GM18519 (cell line): ENCODE measurements around the gene TGOLN2.
"Not testable (repeated sequence)": the region's sequence is repeated elsewhere in the genome, so short reads cannot be mapped to it uniquely, and the experiment has no call there.

Experiments used
- ATAC-seq: cut with Tn5 transposase; IDR thresholded peaks from one replicate; pipeline ENCODE4 v1.9.1; 2021; ENCODE audit warnings: mild to moderate bottlenecking, moderate library complexity; ENCODE audit not compliant: unreplicated experiment, low FRiP score

TGOLN2 gene

DNA sequence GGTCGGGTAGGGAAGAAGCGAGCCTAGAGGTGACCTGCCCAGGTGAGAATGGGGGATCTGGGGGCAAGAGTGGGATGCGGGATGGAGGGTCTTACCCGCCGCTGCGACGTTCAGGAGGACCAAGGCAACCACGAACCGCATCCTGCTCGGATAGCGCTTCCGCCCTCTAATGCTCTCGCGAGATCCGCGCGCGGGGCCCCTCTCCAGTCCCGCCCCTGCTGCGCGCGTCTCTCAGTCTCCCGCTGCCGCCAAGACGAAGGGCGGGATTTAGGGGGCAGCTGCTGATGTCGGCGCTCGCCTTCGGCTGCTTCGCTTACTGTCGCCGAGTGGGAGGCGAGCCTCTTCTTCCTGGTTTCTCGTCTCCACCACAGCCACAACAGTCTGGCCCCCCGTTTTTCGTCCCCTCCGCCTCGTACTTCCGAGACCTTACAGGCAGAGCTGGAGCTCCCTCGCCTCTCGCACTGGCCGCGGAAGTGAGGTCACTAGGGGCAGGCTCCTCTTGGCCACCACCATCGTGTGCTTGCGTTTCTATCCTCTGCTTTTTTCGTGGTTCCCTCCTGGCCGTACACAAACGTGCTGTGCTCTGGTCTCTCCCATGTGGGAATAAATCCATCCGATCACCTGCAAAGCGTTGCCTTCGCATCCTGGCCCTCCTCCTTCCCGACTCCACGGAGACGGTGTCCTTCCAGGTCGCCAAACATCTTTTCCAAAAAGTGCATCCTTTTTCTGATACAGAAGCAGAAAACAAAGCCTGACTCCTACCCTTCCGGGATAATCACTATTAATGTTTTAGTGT, at the start of gene TGOLN2:
Gene TGOLN2, minus strand, starts transcription at position 168 of the 796 bp plus-strand sequence. Its CDS starts 27 bp downstream, at position 141.
- peak; percentile 73 for ATAC-seq

DNA sequence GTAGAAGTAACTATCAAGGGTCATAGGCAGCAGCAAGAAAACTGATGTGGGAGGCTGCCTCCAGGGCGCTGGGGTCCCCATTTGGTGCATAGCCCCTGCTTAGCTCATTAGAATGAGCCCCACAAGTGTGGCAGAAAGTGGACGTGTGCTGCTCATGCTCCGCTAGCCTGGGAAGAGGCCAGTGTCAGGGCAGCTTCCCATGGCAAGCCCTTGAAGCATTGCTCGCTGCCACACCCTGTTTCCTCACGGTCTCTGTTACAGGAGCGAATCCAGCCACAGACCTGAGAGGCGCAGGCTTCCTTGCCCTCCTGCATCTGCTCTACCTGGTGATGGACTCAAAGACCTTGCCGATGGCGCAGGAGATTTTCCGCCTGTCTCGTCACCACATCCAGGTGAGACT, 49.3 kb upstream of the TGOLN2 start:
- ATAC-seq, result no peak

DNA sequence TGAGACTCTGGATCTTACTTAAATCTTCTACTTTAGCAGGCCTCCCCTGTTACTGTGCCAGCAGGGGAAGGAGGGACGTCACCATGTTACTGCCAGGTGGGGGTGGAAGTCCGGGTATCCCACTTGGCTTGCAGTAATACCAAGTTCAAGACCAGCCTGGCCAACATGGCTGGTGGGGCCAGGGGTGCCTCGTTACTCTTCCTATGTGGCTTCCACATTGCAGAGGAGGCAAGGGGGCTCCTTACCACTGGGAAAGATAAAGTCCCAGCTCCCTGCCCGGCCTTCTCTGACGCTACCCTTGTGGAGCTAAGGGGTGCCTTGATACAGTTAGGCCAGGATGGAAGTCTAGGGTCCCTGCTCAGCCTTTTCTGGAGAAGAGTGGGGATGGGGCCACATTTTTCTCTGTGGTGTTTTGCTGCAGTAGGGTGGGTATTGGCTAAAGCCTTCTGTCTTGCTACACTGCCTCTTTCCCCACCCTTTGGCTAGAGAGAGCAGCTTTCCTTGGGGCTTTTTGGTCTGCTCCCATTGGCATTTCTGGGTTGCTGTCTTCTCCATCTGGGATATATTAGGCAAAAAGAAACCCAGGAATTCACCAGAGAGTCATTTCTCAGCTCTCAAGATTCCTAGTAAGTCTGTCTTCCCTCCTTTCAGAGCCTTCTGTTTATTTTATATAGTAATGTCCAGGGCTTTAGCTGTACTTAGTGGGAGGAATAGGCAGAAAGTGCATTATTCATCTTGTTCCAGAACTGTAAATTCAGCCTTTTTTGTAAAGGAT, 48.7 kb upstream of the TGOLN2 start:
- ATAC-seq, result no peak

DNA sequence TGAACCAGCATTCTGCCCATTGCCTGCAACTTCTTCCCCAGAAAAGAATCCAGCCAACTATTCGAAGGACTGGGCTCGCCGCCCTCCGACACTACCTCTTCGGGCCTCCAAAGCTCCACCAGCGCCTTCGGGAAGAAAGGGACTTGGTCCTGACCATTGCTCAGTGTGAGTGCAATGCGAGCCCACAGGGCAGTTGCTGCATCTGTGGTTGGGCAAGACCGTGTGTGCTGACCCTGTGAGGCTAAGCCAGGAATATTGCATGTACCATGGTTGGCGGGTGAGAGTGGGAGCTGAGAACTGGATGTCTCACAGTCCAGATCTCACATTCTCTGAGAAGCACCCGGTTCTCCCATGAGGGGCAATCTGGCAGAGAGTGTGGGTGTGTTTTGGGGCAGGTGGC, 43.3 kb upstream of the TGOLN2 start:
- ATAC-seq, result no peak

DNA sequence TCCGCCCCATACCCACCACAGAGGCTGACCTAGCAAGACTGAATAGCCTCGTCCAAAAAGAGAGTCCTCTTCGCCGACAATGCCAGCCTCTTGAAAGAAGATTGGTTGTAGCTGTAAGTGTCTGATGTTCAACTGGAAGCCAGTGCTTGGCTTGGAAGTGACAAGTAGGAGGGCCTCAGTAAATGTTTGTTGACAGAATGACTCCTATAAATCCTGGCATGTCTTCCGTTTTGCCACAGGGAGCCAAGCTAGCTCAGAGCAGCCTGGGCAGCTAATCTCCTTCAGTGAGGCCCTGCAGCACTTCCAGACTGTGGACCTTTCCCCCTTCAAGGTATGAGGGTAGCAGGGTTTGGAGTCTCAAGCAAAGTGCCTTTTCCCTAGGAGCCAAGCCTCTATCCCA, 41.7 kb upstream of the TGOLN2 start:
- no peak for ATAC-seq

DNA sequence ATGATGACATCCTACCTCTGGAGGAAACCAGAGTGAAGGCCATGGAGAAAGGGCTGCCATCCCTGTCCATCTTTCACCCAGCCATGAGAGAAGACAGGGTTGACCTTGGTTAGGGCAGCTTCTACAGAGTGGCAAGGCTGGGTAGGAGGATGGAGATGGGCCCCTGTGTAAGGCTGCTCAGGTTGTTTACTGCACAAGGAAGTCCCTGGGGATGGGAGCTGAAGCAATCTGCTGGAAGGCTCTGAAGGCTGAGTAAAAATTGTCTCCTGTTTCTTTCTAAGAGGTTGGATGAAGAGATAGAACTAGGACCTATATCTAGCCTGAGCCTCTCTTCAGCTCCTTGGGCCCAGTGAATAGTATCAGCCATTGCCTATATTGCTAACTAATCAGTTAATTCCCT, 41.1 kb upstream of the TGOLN2 start:
- no peak for ATAC-seq

DNA sequence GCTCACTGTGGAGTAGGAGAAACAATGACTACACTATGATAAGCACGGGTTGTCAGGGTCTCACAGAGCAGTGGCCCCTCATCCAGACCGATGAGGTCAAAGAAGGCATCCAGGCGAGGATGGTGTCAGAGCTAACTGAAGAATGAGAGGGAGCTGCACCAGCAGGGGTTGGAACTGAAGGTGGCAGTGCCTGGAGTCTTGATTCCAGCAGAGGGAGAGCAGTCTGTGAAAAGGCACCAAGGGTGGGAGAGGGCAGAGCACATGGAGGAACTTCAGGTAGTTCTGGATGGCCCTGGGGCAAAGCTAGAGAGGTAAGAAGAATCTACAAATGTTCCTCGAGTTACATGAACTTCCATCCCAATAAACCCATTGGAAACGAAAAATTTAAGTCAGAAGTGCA, 39.4 kb upstream of the TGOLN2 start:
- ATAC-seq, result no peak

DNA sequence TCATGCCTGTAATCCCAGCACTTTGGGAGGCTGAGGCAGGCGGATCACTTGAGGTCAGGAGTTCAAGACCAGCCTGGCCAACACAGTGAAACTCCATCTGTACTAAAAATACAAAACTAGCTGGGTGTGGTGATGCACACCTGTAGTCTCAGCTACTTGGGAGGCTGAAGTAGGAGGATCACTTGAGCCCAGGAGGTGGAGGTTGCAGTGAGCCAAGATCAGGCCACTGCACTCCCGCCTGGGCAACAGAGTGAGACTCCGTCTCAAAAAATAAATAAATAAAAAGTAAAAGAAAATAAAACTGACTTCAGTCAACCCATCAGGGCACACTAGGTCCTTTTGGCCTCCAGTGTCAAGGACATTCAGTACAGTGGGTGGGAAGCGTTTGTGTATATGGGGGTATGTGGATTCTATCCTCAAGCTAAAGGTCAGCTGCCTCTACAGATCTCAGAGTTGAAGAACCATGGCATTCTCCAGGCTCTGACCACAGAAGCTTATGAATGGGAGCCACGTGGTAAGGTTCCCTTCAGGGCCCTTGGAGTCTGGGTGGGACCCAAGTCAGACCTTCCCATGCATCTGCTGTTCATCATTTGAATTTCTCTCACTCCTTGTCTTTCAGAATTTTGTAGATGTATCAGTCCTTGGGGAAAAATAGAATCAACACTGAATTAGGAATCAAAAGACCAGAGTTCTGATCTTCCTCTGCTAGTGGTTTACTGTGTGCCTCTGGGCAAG, 35.0 kb upstream of the TGOLN2 start:
- not testable (repeated sequence) for ATAC-seq

DNA sequence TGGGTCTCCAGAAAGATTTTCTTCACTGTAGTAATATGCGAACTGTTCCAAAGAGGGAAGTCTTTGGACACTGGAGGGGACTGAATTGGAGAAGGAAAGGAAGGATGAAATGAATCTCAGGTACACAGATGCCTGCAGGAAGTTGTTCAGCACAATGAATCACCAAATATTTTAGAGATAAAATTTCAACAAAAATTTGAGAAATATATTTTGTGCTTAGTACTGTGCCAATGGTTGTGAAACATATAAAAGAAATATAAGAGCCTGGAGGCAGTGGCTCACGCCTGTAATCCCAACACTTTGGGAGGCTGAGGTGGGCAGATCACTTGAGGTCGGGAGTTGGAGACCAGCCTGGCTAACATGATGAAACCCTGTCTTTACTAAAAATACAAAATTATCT, 29.9 kb upstream of the TGOLN2 start:
- ATAC-seq, result no peak

DNA sequence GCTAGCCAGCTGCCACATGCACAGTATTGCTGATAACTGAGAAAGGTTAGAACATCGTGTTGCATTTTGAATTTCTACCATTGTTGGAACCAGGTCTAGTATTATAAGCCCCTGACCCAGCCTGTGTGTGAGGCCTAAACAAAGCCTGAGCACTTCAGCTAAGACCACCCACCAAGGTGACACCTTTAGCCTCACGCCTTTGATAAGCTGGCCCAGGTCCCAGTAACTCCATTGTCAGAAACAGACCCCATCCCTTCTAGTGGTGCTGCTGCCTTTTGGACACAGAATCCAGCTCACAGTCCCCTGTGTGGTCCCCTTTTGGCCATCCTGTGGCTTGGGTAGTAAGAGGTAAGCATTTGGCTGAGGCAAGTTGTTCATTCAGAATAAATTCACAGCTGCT, 28.4 kb upstream of the TGOLN2 start:
- no peak for ATAC-seq

DNA sequence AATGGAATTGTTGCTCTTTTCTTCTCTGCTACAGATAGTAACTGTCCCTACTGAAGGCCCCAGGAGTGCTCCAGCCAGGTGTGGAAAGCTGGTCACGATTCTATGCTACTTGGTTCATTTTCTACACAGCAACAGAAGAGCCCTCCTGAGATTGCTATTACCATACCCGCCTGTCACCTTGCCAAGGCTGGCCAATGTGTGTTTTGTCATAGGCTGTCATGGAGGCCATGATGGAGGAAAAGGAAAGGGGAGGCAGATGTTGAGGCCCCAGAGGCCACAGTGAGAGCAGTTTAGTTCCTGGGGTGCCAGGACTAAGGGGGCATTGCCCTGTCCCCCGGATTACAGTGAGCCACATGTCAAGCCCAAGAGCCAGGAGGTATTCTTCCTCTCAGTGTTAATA, 27.7 kb upstream of the TGOLN2 start:
- ATAC-seq, result no peak

DNA sequence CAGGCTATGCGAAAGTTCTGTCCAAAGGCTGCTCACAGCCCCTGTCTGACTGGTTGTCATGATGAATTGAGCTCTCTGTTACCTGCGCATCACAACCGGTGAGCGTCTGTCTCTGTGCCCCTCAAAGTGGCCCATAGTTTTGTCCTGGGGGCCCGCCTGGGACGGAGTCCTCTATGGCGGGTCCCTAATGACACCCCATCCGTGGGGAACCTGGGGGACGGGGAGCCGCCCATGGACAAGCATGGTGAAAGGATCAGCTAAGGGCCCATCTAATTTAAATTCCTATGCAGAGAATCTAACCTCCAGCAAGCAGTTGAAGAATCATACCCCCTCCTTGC, 27.3 kb upstream of the TGOLN2 start:
- peak; percentile 4 for ATAC-seq

DNA sequence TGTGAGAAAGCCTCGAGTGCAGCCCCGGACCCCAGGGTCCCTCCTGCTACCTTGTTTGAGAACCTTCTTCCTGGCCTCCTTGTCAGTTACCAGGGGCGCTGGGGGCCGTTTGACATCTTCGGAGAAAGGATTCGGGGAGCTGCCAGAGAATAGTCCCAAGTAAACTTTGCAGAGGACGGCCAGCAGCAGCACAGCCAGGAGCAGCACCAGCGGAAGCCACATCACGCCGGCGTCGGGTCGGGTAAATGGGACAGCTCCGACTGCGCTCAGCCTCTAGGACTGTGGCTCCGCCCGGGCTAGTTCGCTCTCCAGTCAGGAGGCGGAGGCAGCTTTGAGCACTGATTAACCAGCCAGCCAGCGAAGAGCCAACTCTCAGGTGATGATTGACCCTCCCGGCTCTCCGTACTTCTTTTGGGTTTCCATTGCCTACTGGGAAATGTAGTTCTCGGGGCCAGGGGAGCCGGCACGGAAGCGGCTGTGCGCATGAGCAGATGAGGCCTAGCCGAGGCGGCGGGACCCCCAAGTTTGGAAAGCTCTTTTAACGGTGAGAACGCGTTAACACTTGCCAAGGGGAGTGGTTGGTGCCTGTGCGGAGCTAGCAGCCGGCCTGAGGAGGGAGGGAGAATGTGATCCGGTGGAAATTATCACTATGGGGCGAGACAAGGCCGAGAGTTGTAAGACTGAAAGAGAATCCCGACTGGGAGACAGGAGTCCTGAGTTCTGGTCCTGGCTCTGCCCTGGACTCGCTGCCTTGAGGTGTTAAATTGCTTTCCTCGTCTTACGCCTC, 26.7 kb upstream of the TGOLN2 start, which contains the start of the genes ELMOD3 and RETSAT:
Gene ELMOD3, plus strand, starts transcription at position 484 of the 787 bp plus-strand sequence. CDS start 2,430 bp downstream, outside the sequence.
Gene RETSAT, minus strand, starts transcription at position 243 of the 787 bp plus-strand sequence. Its CDS starts 21 bp downstream, at position 222.
- peak; percentile 93 for ATAC-seq

DNA sequence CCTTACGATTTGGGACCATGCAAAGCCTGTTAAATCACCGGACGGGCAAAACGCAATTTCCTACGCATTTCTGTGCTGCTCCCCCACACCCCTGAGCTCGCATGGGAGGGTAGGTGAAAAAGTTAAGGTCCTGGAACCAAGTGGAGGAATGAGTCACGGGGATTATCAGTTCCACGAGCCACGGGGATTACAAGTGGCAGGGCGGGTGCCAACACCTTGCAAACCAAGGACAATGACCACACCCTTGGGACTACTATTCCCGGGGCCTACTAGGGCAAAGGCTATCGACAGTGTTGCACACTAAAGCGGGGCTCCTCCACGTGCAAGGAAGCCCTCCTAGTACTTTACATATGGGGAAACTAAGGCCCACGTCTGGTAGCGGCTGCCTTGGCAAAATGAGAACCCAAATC, 26.1 kb upstream of the TGOLN2 start:
- no peak for ATAC-seq

DNA sequence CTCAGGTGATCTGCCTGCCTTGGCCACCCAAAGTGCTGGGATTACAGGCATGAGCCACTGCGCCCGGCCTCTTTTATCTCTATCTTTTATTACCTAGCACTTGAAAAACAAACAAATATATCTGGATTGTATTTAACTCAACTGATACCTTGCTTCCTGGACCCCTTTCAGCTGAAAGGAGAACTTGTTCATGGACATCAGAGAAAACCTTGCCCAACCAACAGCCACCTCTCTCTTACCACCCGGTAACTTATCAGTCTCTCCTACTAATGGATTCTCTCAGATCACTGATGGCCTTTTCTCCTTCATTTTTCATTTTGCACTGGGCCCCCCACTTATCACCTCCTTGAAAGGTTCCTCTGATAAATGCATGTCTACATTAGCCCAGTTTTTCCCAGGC, 19.8 kb upstream of the TGOLN2 start:
- no peak for ATAC-seq

DNA sequence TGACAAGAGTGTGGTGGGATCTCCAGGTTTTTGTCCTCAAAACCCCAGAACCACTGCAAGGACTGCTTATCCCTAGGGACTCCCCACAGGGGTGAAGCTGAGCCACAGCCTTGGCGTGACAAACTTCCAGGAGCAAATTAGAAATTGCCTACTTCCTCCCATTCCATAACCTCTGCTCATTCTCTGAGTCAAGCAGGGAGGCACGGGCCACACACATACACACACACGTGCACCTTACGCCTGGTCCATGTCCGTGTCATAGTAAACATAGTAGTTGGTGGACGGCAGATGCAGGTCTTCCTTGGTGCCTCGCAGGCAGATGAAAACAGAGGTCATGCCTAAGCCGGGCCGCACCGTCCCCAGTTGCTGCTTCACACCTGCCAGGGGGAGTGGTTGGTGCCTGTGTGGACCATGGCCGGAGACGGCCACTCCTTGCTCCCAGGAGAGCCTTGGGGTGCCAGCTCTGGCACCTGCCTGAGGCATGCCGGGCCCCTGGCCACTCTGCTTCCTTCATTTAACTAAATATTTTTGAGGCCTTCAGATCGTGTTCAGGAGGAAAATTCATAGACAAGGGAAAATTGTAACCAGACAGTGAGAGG, 16.7 kb upstream of the TGOLN2 start:
- ATAC-seq, result no peak

DNA sequence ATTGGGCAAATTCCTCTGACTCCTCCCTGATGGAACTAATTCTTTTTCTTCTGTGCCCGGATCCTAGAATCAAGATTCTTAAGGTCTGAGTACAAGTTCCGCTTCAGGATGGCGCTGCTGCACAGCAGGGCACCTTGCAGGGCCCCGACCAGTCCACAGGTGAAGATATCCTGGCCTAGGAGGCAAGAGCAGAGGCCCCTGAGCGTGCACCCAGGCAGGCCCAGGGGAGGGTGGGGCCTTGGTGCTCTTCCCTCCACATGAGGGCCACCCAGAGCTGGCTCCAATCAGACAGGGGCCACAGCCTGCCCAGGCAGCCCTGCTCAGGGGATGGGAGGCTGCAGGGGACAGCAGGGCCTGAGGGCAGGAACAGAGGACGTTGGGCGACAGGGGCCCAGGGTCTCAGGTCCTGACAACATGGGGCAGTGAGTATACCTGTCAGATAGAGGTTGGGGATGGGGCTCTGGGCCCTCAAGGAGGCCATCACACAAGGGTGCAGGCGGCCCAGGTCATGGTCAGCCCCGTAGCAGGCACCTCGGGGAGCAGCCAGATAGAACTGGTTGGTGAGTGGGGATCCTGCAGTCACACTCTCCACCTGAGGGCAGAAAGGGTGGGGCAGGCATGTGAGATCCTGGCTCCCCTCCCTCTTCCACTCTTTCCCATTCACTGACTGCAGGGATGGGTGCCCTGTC, 15.6 kb upstream of the TGOLN2 start:
- not testable (repeated sequence) for ATAC-seq

DNA sequence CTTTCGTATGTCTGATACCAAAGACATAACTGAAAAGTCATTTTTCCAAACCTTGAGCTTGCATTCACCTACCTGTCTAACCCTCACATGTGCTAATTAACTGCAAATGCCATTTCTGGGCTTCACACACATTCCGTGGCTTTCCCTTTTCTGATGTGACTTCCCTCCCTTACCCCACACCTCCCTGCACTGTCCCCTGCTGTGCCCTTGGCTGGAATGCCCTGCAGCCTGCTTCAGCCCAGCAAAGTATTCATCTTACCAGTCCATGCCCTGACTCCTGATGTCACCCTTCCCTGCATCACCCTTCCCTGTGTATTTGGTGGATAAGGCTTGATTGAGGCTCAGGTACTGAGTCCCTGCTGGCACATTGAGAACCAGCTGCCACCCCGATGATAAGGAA, 14.4 kb upstream of the TGOLN2 start:
- no peak for ATAC-seq
